Activated naive CD8-positive, alpha-beta T cell treated with anti-CD3 and anti-CD28 coated beads, Interleukin-2, amount 50 U/mL, for 24 hours (primary cell): ENCODE measurements around the gene ASTN1.

ENCODE experiments used
- ATAC-seq: fragments of 150-1000 bp; cut with Tn5 transposase; one replicate; pipeline ENCODE4 v1.10.0; 2021
- DNase-seq: peaks from one replicate; pipeline ENCODE4 v3.0.0; 2021
- H3K27ac Mint-ChIP-seq: one replicate; pipeline ENCODE4 v1.8.0; 2021; ENCODE audit warnings: mild to moderate bottlenecking, mixed read lengths
- H3K27me3 Mint-ChIP-seq: one replicate; pipeline ENCODE4 v1.8.0; 2021; ENCODE audit warnings: mixed read lengths
- H3K36me3 Mint-ChIP-seq: one replicate; pipeline ENCODE4 v1.8.0; 2021; ENCODE audit warnings: low read depth, mixed read lengths
- H3K4me1 Mint-ChIP-seq: one replicate; pipeline ENCODE4 v1.8.0; 2021; ENCODE audit warnings: mixed read lengths
- H3K4me3 Mint-ChIP-seq: one replicate; pipeline ENCODE4 v1.8.0; 2021; ENCODE audit warnings: mild to moderate bottlenecking, moderate library complexity, mixed read lengths
- H3K9me3 Mint-ChIP-seq: one replicate; pipeline ENCODE4 v1.8.0; 2021; ENCODE audit warnings: mixed read lengths

ASTN1 gene

DNA sequence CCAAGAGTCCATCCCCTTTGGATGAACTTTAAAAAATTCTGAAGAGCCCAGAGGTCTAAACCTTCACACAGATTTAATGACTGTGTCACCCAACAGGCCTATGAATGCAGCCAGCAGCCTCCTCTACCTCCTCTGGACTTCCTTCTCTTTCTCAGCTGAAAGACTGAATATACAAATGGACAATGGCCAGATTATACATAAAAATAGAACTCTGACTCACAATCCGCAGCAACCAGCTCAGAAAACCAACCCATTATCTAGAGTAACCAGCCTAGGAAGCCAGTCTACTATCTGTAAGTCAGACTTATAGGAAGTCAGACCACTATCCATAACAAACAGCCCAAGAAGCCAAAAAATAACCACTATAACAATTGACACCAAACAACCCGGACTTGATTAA, 224.5 kb downstream of the ASTN1 start:
- DNase-seq (no peak), ATAC-seq (no peak)
- Mint-ChIP-seq H3K4me1 (no peaks in the 10 kb centered on the region), H3K9me3 (peaks cover 7% of the 10 kb centered on the region), H3K27me3 (no peaks in the 10 kb centered on the region), H3K27ac (no peak overlapping the region), H3K36me3 (no peaks in the 10 kb centered on the region), H3K4me3 (no peak overlapping the region)

DNA sequence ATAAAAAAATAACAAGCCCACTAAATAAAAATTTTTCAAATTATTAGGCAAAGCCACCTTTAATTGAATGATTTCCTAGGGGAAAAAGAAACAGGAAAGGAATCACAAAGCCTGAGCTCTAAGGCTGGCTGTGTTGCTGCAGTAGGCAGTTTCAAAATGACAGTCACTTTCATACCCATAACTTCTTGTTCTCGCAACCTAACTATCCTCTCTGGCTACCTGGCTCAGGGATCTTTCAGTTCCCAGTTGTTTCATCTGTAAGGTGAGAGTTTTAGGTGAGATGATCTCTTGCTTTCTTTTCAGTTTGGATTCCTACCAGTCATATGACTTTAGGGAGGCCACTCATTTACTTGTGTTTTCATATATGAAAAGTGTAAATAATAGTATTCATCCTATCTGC, 226.1 kb downstream of the ASTN1 start:
- Mint-ChIP-seq H3K27me3 (no peaks in the 10 kb centered on the region), H3K36me3 (no peaks in the 10 kb centered on the region), H3K9me3 (peaks cover 3% of the 10 kb centered on the region), H3K27ac (no peak overlapping the region), H3K4me1 (no peaks in the 10 kb centered on the region), H3K4me3 (no peak overlapping the region)
- ATAC-seq, result no peak
- no peak for DNase-seq

DNA sequence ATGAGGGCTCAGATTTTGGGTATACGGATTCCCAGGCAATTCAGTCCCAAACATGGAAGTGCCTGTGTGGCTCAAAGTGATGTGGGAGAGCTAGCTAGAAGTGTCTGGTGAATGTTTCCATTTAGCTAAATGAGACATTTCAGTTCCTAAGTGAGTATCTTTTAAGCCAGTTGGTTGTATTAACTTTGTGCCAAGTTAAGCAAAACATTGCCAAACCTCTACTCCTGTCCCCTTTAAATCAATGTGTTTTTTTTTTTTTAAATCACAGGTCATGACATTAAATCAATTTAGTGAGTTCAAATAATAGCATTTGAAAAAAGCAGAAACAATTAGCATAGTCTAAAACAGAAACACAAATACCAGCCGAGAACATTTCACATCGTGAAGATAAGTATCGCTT, 230.1 kb downstream of the ASTN1 start:
- ATAC-seq (no peak), DNase-seq (no peak)
- Mint-ChIP-seq H3K27ac (no peak overlapping the region), H3K4me1 (no peaks in the 10 kb centered on the region), H3K9me3 (peaks cover 1% of the 10 kb centered on the region), H3K27me3 (peaks cover 1% of the 10 kb centered on the region), H3K36me3 (no peaks in the 10 kb centered on the region), H3K4me3 (no peak overlapping the region)

DNA sequence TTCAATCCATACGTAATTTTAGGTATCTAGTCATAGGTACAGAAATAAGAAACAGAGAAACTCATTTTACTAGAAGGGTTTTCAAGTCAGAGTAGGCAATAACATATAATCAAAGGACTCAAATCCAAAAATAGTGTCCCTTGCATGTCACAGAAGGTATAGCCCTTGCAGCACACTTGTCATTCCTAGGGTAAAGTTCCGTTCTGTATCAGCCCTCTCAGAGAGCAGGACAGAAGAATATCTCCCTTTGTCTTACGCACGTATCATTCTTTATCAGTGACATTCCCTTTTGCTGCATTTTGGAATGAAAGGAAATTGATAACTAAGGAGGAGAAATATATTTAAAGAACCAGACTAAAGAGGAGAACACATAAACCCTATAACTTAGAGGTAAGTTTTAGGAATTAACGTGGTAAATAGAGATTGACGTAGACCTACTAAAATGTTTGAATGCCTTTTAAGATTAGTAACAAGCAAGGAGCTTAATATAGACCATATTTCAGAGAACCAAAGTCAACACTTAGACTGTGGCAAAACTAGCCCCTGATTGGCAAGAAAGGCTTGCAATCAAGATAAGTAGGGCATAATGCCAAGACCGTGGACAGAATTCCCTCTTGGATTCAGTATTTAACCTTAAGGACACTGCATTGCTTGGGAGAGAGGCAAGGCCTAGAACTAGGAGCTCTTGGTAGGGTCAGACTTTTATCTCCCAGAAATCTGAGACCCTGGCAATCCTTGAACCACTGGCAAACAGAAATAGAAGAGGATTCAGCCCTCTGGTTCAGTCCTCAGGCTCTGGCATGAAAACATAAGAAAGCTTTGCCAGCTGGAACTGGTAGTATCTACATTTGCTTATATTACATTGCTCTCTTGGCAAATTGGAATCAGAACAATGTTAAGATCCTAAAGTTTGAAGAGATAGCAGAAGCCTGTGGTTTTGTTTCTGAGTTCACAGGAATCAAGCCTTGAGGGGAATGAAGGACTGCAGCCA, 232.1 kb downstream of the ASTN1 start:
- Mint-ChIP-seq H3K36me3 (no peaks in the 10 kb centered on the region), H3K27ac (no peak overlapping the region), H3K27me3 (peaks cover 1% of the 10 kb centered on the region), H3K4me3 (no peak overlapping the region), H3K4me1 (no peaks in the 10 kb centered on the region), H3K9me3 (peaks cover 9% of the 10 kb centered on the region)
- DNase-seq, result no peak
- no peak for ATAC-seq

DNA sequence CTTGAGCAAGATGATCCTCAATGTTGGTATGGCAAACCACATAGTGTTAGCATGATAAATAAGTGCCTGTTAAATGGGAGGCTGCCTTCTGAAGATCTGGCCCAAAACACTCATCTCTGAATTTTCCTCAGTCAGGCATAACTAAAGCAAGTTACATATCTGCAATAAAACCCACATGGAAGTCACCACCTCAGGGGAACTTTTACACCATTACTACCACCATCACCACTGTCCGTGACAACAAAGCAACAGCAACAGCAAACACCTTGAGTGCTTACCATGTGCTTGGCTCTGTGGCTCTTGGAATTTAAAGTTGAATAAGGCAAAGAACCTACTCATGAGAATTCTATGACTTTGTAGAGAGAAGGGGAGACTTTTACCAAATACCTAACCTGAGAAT, 233.0 kb downstream of the ASTN1 start:
- Mint-ChIP-seq H3K4me3 (no peak overlapping the region), H3K9me3 (peaks cover 9% of the 10 kb centered on the region), H3K27ac (no peak overlapping the region), H3K4me1 (no peaks in the 10 kb centered on the region), H3K36me3 (no peaks in the 10 kb centered on the region), H3K27me3 (peaks cover 1% of the 10 kb centered on the region)
- DNase-seq (no peak), ATAC-seq (no peak)

DNA sequence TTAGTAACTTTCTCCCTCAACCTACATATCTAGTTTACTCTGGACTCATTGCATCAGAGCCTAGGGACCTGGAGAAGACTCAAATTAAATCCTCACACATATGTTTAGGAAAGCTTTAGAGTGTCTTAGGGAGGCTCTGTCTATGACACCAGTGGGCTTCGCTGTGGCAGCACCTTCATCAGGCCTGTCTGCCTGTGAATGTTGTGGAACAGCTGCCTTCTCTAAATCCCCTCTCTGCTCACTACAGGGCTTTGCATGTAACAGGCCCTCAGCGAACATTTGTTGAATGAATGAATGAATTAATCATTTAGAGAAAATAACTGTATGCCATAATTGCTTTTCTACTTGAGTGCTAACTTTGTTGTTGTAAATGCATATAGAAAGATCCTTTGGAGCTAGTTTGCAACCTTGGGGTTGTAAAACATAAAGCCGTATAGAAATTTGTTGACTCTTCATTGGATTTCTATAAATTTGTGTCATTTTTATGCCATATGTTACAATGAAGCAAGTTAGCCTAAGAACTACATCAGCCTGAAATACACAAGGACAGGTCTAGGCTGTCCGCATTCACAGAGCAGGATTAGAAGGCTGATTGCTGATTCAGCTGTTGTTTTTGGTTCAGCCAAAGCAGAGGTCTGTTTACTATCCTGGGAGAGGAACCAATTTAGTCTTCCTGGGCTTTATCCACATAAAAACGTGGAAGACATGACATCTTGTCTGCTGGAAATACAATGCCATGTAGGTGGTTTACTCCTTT, 238.0 kb downstream of the ASTN1 start:
- Mint-ChIP-seq H3K4me3 (no peak overlapping the region), H3K9me3 (peaks cover 12% of the 10 kb centered on the region), H3K4me1 (no peaks in the 10 kb centered on the region), H3K27me3 (peaks cover 8% of the 10 kb centered on the region), H3K27ac (no peak overlapping the region), H3K36me3 (no peaks in the 10 kb centered on the region)
- DNase-seq (no peak), ATAC-seq (no peak)

DNA sequence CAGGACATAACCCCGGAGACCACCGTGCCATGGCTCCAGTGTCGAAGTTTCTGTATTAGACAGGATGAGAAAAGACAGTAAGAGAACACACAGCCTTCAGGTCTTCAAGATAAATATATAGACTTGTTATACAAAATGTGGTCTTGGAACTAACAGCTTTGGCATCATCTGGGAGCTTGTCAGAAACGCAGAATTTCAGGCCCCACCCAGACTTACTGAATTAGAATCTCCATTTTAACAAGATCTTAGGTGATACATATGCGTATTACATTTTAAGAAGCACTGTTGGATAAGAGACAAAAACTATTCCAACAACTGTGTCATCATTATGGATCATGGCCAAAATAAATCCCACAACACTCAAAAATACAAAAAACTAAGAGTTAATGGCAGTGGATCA, 239.3 kb downstream of the ASTN1 start:
- Mint-ChIP-seq H3K4me3 (no peak overlapping the region), H3K36me3 (no peaks in the 10 kb centered on the region), H3K4me1 (no peaks in the 10 kb centered on the region), H3K27ac (no peak overlapping the region), H3K9me3 (peaks cover 12% of the 10 kb centered on the region), H3K27me3 (peaks cover 8% of the 10 kb centered on the region)
- DNase-seq (no peak), ATAC-seq (no peak)

DNA sequence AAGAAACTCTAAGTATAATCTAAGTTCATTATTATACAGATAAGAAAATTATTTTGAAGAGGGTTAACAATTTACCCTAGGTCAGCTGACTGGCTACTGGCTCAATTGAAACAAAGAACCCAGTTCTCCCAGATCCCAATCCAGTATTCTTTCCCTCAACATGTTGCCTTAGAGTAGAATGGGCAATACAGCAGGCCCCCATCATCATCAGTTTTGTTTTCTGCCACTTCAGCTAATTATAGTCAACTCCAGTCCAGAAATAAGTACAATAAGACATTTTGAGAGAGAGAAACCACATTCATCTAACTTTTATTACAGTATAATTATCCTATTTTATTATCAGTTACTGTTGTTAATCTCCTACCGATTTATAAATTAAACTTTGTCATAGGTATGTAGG, 241.2 kb downstream of the ASTN1 start:
- Mint-ChIP-seq H3K9me3 (peaks cover 3% of the 10 kb centered on the region), H3K4me1 (no peaks in the 10 kb centered on the region), H3K27me3 (peaks cover 8% of the 10 kb centered on the region), H3K36me3 (no peaks in the 10 kb centered on the region), H3K4me3 (no peak overlapping the region), H3K27ac (no peak overlapping the region)
- no peak for ATAC-seq
- no peak for DNase-seq

DNA sequence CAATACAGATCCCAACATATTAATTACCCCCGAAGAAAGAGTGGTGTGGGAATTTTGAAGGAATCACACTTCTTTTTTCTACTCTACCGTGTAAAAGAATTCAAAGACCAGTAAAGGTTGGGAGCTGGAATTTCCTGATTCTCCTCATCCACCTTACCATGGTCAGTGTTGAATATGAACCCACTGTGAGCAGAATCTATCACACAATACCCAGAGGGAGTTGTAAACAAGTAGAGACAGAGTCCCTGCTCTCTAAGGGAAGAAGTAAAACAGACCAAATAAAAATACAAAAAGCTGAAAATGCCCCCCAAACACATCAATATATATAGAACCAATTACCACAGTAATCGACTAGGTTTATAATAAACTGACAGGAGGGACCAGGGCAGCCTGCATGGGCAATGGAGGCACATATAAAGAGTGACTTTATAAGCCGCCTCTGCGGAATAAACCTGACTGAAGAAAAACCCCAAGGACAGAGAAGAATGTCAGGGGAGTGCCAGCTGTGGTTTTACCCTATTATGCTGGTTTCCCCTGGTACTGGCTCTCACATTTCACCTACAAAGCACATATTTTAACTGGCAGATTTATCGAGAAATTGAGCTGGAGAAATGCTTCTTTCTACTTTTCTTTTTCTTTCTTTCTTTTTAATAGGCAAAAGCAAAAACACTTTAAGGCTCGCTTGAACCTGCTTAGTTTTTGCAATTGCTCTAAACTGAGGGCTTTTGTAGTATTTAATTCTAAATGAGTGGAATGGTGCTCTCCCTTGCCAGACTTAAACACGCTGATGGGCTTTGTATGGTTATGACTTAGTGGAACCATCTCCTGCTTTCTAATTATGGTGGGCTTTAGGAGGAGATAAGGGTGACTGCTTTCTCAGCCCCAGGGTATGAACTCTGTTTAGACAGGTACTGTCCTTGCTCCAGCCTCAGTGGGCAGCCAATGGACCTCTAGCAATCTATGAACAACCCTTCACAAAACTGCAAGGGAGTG, 244.8 kb downstream of the ASTN1 start:
- Mint-ChIP-seq H3K9me3 (peaks cover 7% of the 10 kb centered on the region), H3K4me1 (no peaks in the 10 kb centered on the region), H3K36me3 (no peaks in the 10 kb centered on the region), H3K4me3 (no peak overlapping the region), H3K27me3 (peaks cover 9% of the 10 kb centered on the region), H3K27ac (no peak overlapping the region)
- no peak for ATAC-seq
- no peak for DNase-seq

DNA sequence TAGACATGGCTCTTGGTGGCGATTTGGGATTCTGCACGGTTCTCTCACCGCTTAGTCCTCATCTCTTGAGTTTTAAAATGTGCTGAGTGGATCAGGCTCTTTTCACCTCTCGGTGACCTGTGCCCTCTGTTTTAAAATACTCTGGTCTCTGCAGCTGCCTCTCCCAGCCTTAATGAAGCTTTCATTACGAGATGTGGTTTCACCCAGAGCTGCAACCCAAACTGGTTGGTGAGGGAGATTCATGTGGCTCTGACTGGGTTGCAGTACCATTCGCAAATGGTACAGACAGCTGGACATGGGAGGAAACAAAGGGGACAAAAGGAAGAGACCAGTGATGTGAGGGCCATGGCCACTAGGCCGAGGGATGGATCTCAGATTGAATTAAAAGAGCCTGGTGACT, 258.9 kb downstream of the ASTN1 start:
- H3K27ac Mint-ChIP-seq, result no peak overlapping the region
- ATAC-seq (no peak), DNase-seq (no peak)
- H3K9me3 Mint-ChIP-seq, result peaks cover 6% of the 10 kb centered on the region
- H3K4me1 Mint-ChIP-seq, result no peaks in the 10 kb centered on the region
- H3K27me3 Mint-ChIP-seq, result peaks cover 9% of the 10 kb centered on the region
- no peaks in the 10 kb centered on the region for H3K36me3 Mint-ChIP-seq
- H3K4me3 Mint-ChIP-seq, result no peak overlapping the region

DNA sequence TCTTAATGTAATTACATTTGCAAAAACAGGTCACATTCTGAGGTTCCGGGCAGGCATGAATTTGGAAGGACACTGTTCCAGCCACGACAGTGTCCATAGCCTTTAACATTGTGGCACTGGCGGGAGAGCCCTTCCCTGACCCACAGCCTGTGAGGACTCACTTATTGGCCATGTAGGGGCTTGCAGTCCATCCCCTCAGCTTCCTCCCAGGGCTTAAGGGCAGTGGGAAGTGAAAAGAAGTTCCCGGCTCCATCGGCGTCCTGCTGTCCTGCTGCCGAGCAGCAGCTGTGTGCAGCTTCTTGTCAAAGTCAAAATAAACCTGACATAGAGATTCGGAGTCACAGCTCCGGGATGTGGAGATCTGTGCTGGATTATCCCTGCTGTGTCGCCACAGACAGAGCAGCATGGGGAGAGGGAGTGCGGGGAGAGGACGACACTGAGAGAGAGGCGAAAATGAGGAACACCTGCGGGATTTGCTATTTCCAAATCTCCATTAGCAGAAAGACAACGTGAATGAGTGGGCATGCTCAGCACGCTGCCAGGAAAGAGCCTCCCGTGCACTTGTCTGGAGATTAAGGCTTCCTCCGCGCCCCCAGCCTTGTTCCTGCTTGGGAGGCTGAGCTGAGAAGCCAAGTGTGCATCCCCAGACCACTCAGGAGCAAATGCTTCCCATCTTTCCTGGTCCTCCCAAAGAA, 260.3 kb downstream of the ASTN1 start:
- no peak overlapping the region for H3K4me3 Mint-ChIP-seq
- H3K9me3 Mint-ChIP-seq, result peaks cover 6% of the 10 kb centered on the region
- no peaks in the 10 kb centered on the region for H3K4me1 Mint-ChIP-seq
- DNase-seq (no peak), ATAC-seq (no peak)
- no peaks in the 10 kb centered on the region for H3K36me3 Mint-ChIP-seq
- peaks cover 9% of the 10 kb centered on the region for H3K27me3 Mint-ChIP-seq
- H3K27ac Mint-ChIP-seq, result no peak overlapping the region

DNA sequence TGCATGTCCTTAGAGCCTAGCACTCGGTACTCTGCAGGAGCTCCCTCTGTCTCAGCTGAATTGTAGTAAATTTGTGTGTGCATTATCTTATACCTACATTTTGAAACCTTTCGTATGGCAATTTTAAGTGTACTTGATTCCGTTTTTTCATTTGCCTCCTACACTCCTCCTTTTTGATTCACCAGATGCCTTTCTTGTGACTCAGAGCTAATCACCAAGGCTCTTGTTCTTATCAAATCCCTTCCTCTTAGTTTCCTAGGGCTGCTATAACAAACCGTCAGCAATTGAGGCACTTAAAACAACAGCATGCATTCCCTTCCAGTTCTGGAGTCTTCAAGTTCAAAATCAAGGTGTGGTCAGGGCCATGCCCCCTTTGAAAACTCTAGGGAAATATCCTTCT, 261.0 kb downstream of the ASTN1 start:
- Mint-ChIP-seq H3K4me3 (no peak overlapping the region), H3K4me1 (no peaks in the 10 kb centered on the region), H3K36me3 (no peaks in the 10 kb centered on the region), H3K27me3 (peaks cover 9% of the 10 kb centered on the region), H3K9me3 (peaks cover 6% of the 10 kb centered on the region), H3K27ac (no peak overlapping the region)
- no peak for DNase-seq
- ATAC-seq, result no peak

DNA sequence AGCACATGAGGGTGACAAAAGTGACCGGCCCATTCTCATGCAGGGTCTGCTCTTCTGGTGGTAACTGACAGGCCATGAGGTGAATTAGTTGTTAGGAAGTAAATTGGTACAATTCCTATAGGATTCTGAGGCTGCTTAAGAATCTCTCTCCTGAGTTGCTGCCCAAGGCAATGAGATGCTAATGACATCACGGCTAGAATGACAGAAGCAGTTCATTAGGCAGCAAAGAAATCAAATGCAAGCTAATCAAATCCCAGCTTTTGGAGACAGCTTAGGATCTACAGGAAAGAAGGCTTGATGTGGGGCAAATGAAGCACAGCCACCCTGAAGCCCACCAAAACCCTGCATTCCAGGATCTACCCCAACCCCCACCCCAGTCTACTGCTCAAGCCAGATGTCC, 265.2 kb downstream of the ASTN1 start:
- ATAC-seq, result no peak
- no peak overlapping the region for H3K27ac Mint-ChIP-seq
- H3K9me3 Mint-ChIP-seq, result no peaks in the 10 kb centered on the region
- H3K4me3 Mint-ChIP-seq, result no peak overlapping the region
- H3K27me3 Mint-ChIP-seq, result peaks cover 9% of the 10 kb centered on the region
- no peaks in the 10 kb centered on the region for H3K36me3 Mint-ChIP-seq
- peaks cover 3% of the 10 kb centered on the region for H3K4me1 Mint-ChIP-seq
- DNase-seq, result no peak
